ENCODE results near the gene PDE6A.

DNA sequence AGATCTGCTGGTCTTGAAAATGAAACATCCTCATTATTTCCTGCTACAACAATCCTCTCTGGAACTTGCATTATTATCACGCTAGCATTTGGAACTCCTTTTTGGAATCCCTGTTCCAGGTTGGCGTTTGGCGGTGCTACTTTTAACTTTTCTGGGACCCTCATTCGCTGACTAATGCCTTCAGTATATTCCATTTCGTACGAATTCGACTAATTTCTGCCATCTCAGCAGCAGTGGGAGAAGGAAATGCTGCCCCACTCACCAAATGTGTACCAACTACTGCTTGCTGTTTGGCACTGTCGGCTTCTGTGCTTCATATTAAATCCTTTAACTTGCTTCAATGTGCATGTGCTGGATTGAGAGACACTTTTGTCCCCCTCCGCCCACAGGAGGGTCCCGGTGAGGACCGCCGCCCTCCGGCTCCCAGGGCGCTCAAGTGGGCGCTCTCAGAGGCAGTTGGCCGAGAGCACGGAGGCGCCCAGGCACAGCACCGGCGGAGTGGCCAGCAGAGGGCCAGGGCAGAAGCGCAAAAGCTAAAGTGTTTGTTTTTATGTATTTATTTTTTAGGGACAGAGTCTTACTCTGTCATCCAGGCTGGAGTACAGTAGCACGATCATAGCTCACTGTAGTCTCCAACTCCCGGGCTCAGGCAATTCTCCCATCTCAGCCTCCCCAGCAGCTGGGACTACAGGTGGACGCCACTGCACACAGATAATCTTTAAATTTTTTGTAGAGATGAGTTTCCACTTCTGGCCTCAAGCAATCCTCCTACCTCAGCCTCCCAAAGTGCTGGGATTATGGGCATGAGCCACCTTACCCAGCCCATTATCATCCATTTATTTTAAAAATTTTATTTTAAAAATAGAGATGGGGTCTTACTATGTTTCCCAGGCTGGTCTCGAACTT lies 11.9 kb downstream of the PDE6A start:
- TF ChIP-seq, protein P1, sequence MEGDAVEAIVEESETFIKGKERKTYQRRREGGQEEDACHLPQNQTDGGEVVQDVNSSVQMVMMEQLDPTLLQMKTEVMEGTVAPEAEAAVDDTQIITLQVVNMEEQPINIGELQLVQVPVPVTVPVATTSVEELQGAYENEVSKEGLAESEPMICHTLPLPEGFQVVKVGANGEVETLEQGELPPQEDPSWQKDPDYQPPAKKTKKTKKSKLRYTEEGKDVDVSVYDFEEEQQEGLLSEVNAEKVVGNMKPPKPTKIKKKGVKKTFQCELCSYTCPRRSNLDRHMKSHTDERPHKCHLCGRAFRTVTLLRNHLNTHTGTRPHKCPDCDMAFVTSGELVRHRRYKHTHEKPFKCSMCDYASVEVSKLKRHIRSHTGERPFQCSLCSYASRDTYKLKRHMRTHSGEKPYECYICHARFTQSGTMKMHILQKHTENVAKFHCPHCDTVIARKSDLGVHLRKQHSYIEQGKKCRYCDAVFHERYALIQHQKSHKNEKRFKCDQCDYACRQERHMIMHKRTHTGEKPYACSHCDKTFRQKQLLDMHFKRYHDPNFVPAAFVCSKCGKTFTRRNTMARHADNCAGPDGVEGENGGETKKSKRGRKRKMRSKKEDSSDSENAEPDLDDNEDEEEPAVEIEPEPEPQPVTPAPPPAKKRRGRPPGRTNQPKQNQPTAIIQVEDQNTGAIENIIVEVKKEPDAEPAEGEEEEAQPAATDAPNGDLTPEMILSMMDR (IDR thresholded peaks at IDR 0.05; ENCODE audit: low read depth, low read length) = no peak
- TF ChIP-seq POLR2A (IDR thresholded peaks at IDR 0.05; ENCODE audit: extremely low read depth, insufficient read length) = no peak
- TF ChIP-seq, protein P2, sequence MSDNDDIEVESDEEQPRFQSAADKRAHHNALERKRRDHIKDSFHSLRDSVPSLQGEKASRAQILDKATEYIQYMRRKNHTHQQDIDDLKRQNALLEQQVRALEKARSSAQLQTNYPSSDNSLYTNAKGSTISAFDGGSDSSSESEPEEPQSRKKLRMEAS (IDR thresholded peaks at IDR 0.05; ENCODE audit: low read depth, low read length) = no peak
- TF ChIP-seq MYC (IDR thresholded peaks at IDR 0.05; ENCODE audit: low read depth, low read length) = no peak

Data from NB4 (cell line).